Fibroblast of villous mesenchyme (primary cell): ENCODE measurements around the gene CCDC28A. TPM values are rescaled to one million over a fixed set of nuclear protein-coding genes. Genes with fewer than 3 reads are reported as not detected.
"Not testable (repeated sequence)": the region's sequence is repeated elsewhere in the genome, so short reads cannot be mapped to it uniquely, and the experiment has no call there.

ENCODE experiments used
- DNase-seq: peaks from one replicate; pipeline ENCODE4 v3.0.0-alpha.2; 2010; ENCODE audit warnings: low read depth
- H3K4me3 ChIP-seq: 2 replicates; pipeline ENCODE4 v1.5.1; 2011; ENCODE audit warnings: low read depth, mild to moderate bottlenecking, low read length
- CTCF ChIP-seq: IDR thresholded peaks from 2 replicates; pipeline ENCODE4 v1.5.1; 2012; ENCODE audit warnings: low read depth, mild to moderate bottlenecking, low read length; ENCODE audit not compliant: insufficient read depth
- total RNA-seq: library from RNA; depleted of rRNA; stranded (reverse); fragments of >200 nt; gene quantifications from 2 replicates; pipeline ENCODE4 v1.2.3, GENCODE V29; 2012

Gene CCDC28A
- total RNA-seq, result 10.3 and 13.4 TPM in 2 replicates

- peak within 1 kb of the TSS; percentile 96 for H3K4me3 ChIP-seq
- no peak for TF ChIP-seq CTCF
- peak; percentile 96 for DNase-seq
Observed at GRCh38 chr6:138773177-138774091, at the start of gene CCDC28A. CCDC28A (plus strand) TSS chr6:138773769; CDS start chr6:138776121, 2,352 bp downstream.

- peak; percentile 71 for DNase-seq
- no peak overlapping the region for H3K4me3 ChIP-seq
- TF ChIP-seq CTCF, result peak; percentile 31
Observed at GRCh38 chr6:138724015-138724414, 49.6 kb upstream of the CCDC28A start.

GRCh38 chr6:138726066-138726756 lies 47.4 kb upstream of the CCDC28A start:
- H3K4me3 ChIP-seq, result no peak overlapping the region
- DNase-seq, result peak; percentile 86
- TF ChIP-seq CTCF, result no peak

- no peak for TF ChIP-seq CTCF
- no peak for DNase-seq
- H3K4me3 ChIP-seq, result no peak overlapping the region
Observed at GRCh38 chr6:138726757-138727097, 46.8 kb upstream of the CCDC28A start.

- H3K4me3 ChIP-seq, result no peak overlapping the region
- no peak for TF ChIP-seq CTCF
- peak; percentile 84 for DNase-seq
Observed at GRCh38 chr6:138727182-138727581, 46.4 kb upstream of the CCDC28A start.

GRCh38 chr6:138728662-138729061 lies 44.9 kb upstream of the CCDC28A start:
- H3K4me3 ChIP-seq, result no peak overlapping the region
- no peak for TF ChIP-seq CTCF
- DNase-seq, result no peak

GRCh38 chr6:138730037-138730436 lies 43.5 kb upstream of the CCDC28A start:
- not testable (repeated sequence) for H3K4me3 ChIP-seq, DNase-seq
